DND-41 (cell line): ENCODE measurements around the gene SMC1B.

Source experiments
- CTCF ChIP-seq: IDR thresholded peaks from 2 replicates; pipeline ENCODE4 v1.5.1; 2012; ENCODE audit warnings: borderline replicate concordance, low read length, moderate library complexity, mild to moderate bottlenecking; ENCODE audit not compliant: poor library complexity, severe bottlenecking; ENCODE audit errors: extremely low read depth
- EZH2 ChIP-seq: IDR thresholded peaks from 3 replicates; pipeline ENCODE4 v1.6.1; 2012; ENCODE audit warnings: borderline replicate concordance, low read depth, mild to moderate bottlenecking, moderate library complexity, low read length, inconsistent platforms; ENCODE audit not compliant: severe bottlenecking

- TF ChIP-seq EZH2 (no peak), CTCF (no peak)
These were observed 114.4 kb downstream of the SMC1B start for GRCh38 chr22:45298934-45299505.
